ENCODE data around the gene PTPRZ1. TPM values are rescaled to one million over a fixed set of nuclear protein-coding genes. Genes with fewer than 3 reads are reported as not detected.

PTPRZ1 gene
- total and polyA plus RNA-seq, 10 of the 15 experiments (the other 5 are each of a cell fraction or from before 2014, with no cell fraction given), result 0.05 to 0.21 (median 0.11) TPM; not detected in 7

DNA sequence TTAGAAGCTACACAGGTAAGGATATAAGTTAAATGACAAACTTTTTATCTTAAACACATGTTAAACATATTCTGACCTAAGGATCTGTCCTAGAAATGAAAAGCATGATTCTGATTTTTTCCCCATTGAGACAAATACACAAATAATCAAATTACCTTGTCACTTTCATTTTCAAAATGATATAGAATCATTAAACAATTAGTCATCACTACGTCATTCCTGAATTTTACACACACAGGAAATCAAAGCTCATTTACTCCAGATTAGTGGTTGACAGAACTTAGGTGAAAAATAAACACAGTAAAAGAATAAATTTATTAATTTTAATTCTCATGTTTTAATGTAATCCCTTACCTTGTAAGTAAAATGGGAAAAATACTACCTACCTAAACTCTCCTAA is 182.1 kb downstream of the PTPRZ1 start:
- Histone ChIP-seq H4K20me1 (ENCODE audit: control insufficient read depth, insufficient read depth) (no peaks in the 10 kb centered on the region), H2AFZ (ENCODE audit: control insufficient read depth, low read depth, low read length) (no peak overlapping the region), H3K36me3 (ENCODE audit: control insufficient read depth in 2 of 2, insufficient read depth in 2 of 2, low read length in 1 of 2) (no peaks in the 10 kb centered on the region), H3K79me2 (ENCODE audit: control insufficient read depth, insufficient read depth, low read length) (no peaks in the 10 kb centered on the region), H3K4me3 (no peak overlapping the region), H3K4me2 (ENCODE audit: control insufficient read depth, insufficient read depth) (no peak overlapping the region), H3K4me1 (ENCODE audit: control insufficient read depth, insufficient read depth, low read length) (no peaks in the 10 kb centered on the region), H3K9me3 (replicated peaks; ENCODE audit: control insufficient read depth, insufficient read depth, low read length) (no peaks in the 10 kb centered on the region), H3K27ac (ENCODE audit: control insufficient read depth, insufficient read depth) (no peak overlapping the region), H3K9ac (ENCODE audit: control insufficient read depth, insufficient read depth, low read length) (no peak overlapping the region), H3K27me3 (replicated peaks in 1 of 2; ENCODE audit: control insufficient read depth in 2 of 2, insufficient read depth in 2 of 2, low read length in 1 of 2) (no peaks in the 10 kb centered on the region)
- in situ Hi-C loops (cut with MboI) (no loop called here), intact Hi-C loops (cut with micrococcal nuclease; ENCODE audit: unreplicated experiment) (no loop called here)
- CTCF ChIA-PET, result no interaction called here
- POLR2A ChIA-PET, result no interaction called here
- BruUV-seq (replicated peaks), result no TSS peak
- SMC1A ChIA-PET (ENCODE audit: uncharacterized antibody, unreplicated experiment), result interaction anchor here (0.6 kb wide), 1 partner anchor 182 kb away, joined by 3 read pairs; the partner anchor contains the start of gene PTPRZ1
- WGBS (ENCODE audit: insufficient coverage, insufficient replicate concordance, low lambda C conversion rate, missing lambda C conversion rate), result 0% methylated on average over 1 of the region's 1 CpG
- no peak for DNase-seq (ENCODE audit: low read depth, low spot score)
- no peak for ATAC-seq
- RAD21 ChIA-PET (ENCODE audit: unreplicated experiment), result no interaction called here
- FAIRE-seq, result no peak
- TF ChIP-seq, protein P1, sequence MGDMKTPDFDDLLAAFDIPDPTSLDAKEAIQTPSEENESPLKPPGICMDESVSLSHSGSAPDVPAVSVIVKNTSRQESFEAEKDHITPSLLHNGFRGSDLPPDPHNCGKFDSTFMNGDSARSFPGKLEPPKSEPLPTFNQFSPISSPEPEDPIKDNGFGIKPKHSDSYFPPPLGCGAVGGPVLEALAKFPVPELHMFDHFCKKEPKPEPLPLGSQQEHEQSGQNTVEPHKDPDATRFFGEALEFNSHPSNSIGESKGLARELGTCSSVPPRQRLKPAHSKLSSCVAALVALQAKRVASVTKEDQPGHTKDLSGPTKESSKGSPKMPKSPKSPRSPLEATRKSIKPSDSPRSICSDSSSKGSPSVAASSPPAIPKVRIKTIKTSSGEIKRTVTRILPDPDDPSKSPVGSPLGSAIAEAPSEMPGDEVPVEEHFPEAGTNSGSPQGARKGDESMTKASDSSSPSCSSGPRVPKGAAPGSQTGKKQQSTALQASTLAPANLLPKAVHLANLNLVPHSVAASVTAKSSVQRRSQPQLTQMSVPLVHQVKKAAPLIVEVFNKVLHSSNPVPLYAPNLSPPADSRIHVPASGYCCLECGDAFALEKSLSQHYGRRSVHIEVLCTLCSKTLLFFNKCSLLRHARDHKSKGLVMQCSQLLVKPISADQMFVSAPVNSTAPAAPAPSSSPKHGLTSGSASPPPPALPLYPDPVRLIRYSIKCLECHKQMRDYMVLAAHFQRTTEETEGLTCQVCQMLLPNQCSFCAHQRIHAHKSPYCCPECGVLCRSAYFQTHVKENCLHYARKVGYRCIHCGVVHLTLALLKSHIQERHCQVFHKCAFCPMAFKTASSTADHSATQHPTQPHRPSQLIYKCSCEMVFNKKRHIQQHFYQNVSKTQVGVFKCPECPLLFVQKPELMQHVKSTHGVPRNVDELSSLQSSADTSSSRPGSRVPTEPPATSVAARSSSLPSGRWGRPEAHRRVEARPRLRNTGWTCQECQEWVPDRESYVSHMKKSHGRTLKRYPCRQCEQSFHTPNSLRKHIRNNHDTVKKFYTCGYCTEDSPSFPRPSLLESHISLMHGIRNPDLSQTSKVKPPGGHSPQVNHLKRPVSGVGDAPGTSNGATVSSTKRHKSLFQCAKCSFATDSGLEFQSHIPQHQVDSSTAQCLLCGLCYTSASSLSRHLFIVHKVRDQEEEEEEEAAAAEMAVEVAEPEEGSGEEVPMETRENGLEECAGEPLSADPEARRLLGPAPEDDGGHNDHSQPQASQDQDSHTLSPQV (IDR thresholded peaks at IDR 0.05), result no peak
- TF ChIP-seq TCF3 (IDR thresholded peaks at IDR 0.05; ENCODE audit: borderline replicate concordance, insufficient read depth, low read depth, low read length), result no peak
- TF ChIP-seq, protein P2, sequence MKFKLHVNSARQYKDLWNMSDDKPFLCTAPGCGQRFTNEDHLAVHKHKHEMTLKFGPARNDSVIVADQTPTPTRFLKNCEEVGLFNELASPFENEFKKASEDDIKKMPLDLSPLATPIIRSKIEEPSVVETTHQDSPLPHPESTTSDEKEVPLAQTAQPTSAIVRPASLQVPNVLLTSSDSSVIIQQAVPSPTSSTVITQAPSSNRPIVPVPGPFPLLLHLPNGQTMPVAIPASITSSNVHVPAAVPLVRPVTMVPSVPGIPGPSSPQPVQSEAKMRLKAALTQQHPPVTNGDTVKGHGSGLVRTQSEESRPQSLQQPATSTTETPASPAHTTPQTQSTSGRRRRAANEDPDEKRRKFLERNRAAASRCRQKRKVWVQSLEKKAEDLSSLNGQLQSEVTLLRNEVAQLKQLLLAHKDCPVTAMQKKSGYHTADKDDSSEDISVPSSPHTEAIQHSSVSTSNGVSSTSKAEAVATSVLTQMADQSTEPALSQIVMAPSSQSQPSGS (IDR thresholded peaks at IDR 0.05; ENCODE audit: low read length), result no peak
- TF ChIP-seq CEBPB (IDR thresholded peaks at IDR 0.05; ENCODE audit: borderline replicate concordance in 1 of 2, low read depth in 2 of 2, low read length in 2 of 2), result no peak
- no peak for TF ChIP-seq ESRRA (IDR thresholded peaks at IDR 0.05; ENCODE audit: low read length)
- no peak for TF ChIP-seq MYC (IDR thresholded peaks at IDR 0.05; ENCODE audit: insufficient read depth, insufficient read length, insufficient replicate concordance, low read length, severe bottlenecking)
- TF ChIP-seq MXI1 (IDR thresholded peaks at IDR 0.05; ENCODE audit: low read depth, low read length), result no peak
- no peak for TF ChIP-seq SIX5 (IDR thresholded peaks at IDR 0.05; ENCODE audit: low read depth, low read length, severe bottlenecking)
- no peak for TF ChIP-seq BMI1 (IDR thresholded peaks at IDR 0.05; ENCODE audit: borderline replicate concordance)
- no peak for TF ChIP-seq GATAD2B (conservative IDR thresholded peaks at IDR 0.05; ENCODE audit: low read depth)
- no peak for TF ChIP-seq BRCA1 (IDR thresholded peaks at IDR 0.05; ENCODE audit: low read depth, low read length)
- TF ChIP-seq, protein P3, sequence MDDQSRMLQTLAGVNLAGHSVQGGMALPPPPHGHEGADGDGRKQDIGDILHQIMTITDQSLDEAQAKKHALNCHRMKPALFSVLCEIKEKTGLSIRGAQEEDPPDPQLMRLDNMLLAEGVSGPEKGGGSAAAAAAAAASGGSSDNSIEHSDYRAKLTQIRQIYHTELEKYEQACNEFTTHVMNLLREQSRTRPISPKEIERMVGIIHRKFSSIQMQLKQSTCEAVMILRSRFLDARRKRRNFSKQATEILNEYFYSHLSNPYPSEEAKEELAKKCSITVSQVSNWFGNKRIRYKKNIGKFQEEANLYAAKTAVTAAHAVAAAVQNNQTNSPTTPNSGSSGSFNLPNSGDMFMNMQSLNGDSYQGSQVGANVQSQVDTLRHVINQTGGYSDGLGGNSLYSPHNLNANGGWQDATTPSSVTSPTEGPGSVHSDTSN (IDR thresholded peaks at IDR 0.05; ENCODE audit: insufficient replicate concordance, low read depth, low read length), result no peak

Data from GM12878 (cell line).